Breast epithelium (tissue), 3 donors: ENCODE data around the gene RB1.

Experiments
- POLR2AphosphoS5 ChIP-seq, 3 donors: sonication (generic); formaldehyde crosslinking; IDR thresholded peaks; one replicate each; pipeline ENCODE4 v1.6.1; 2017; ENCODE audit warnings: antibody characterized with exemption in 3 of 3
- TF ChIP-seq, protein P1 (sequence below), 3 donors: fragments of 450-650 bp; IDR thresholded peaks; one replicate each; pipeline ENCODE4 v1.5.1; 2016 to 2017; ENCODE audit warnings: antibody characterized with exemption in 3 of 3, mild to moderate bottlenecking in 3 of 3, moderate library complexity in 3 of 3

GRCh38 chr13:48260970-48261369, 42.6 kb upstream of the RB1 start:
- TF ChIP-seq, protein P1, sequence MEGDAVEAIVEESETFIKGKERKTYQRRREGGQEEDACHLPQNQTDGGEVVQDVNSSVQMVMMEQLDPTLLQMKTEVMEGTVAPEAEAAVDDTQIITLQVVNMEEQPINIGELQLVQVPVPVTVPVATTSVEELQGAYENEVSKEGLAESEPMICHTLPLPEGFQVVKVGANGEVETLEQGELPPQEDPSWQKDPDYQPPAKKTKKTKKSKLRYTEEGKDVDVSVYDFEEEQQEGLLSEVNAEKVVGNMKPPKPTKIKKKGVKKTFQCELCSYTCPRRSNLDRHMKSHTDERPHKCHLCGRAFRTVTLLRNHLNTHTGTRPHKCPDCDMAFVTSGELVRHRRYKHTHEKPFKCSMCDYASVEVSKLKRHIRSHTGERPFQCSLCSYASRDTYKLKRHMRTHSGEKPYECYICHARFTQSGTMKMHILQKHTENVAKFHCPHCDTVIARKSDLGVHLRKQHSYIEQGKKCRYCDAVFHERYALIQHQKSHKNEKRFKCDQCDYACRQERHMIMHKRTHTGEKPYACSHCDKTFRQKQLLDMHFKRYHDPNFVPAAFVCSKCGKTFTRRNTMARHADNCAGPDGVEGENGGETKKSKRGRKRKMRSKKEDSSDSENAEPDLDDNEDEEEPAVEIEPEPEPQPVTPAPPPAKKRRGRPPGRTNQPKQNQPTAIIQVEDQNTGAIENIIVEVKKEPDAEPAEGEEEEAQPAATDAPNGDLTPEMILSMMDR (IDR thresholded peaks at IDR 0.05), result no peak
- no peak for TF ChIP-seq POLR2AphosphoS5 (IDR thresholded peaks at IDR 0.05)
